Activated T-helper 1 cell treated with anti-CD3 and anti-CD28 coated beads, Interleukin-12 subunit alpha, Interleukin-12 subunit beta, Interleukin-2, Interleukin-4 antibody, amounts not matched to agents 30 ng/mL and 10 ng/mL and 1 ng/mL, durations not matched to agents 14 hours and 24 hours and 36 hours (primary cell): ENCODE measurements around the gene GRAMD1C. TPM values are rescaled to one million over a fixed set of nuclear protein-coding genes. Genes with fewer than 3 reads are reported as not detected.

Experiments used
- DNase-seq: peaks from one replicate; pipeline ENCODE4 v3.0.0; 2021; ENCODE audit warnings: low spot score
- H3K27ac Mint-ChIP-seq: one replicate; pipeline ENCODE4 v1.8.0; 2021; ENCODE audit warnings: mild to moderate bottlenecking, mixed read lengths
- H3K27me3 Mint-ChIP-seq: one replicate; pipeline ENCODE4 v1.8.0; 2022; ENCODE audit warnings: mild to moderate bottlenecking, moderate library complexity, mixed read lengths; ENCODE audit not compliant: insufficient read depth
- H3K36me3 Mint-ChIP-seq: one replicate; pipeline ENCODE4 v1.8.0; 2021; ENCODE audit warnings: low read depth, mixed read lengths
- H3K4me1 Mint-ChIP-seq: one replicate; pipeline ENCODE4 v1.8.0; 2021; ENCODE audit warnings: low read depth, mixed read lengths
- H3K4me3 Mint-ChIP-seq: one replicate; pipeline ENCODE4 v1.8.0; 2021; ENCODE audit warnings: mild to moderate bottlenecking, moderate library complexity, mixed read lengths
- H3K9me3 Mint-ChIP-seq: one replicate; pipeline ENCODE4 v1.8.0; 2021; ENCODE audit warnings: mixed read lengths
- intact Hi-C: fragments of 100-400 bp; cut with micrococcal nuclease; formaldehyde crosslinking; loops from one replicate; pipeline ENCODE4 v1.15.1; 2024
- total RNA-seq: library from RNA; stranded (reverse); gene quantifications from 2 replicates; pipeline ENCODE4 v1.2.3, GENCODE V29; 2022

Gene GRAMD1C
- total RNA-seq, 1 donor from 2014 or later: 0.05 TPM

DNA sequence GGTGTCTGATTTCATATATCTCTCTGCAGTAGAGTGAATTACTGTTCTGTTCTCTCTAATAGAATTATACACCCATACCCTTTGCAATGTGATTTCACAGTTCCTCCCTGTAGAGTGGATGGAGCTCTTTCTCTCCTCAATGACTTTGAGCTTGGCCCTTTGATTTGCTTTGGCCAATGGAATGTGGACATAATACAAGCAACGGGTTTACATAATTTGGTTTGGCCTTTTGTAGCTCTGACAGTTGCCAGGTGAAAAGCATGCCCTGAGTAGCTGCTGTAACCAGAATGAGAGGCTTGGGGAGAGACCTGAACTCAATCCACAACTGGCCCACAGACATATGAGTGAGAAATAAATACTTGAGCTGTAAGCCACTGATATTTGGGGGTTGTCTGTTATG is 141.3 kb downstream of the GRAMD1C start:
- Mint-ChIP-seq H3K27ac (no peak overlapping the region), H3K36me3 (no peaks in the 10 kb centered on the region), H3K4me1 (no peaks in the 10 kb centered on the region), H3K27me3 (no peaks in the 10 kb centered on the region), H3K4me3 (no peak overlapping the region), H3K9me3 (peaks cover 4% of the 10 kb centered on the region)
- DNase-seq: no peak
- intact Hi-C loops: no loop called here

DNA sequence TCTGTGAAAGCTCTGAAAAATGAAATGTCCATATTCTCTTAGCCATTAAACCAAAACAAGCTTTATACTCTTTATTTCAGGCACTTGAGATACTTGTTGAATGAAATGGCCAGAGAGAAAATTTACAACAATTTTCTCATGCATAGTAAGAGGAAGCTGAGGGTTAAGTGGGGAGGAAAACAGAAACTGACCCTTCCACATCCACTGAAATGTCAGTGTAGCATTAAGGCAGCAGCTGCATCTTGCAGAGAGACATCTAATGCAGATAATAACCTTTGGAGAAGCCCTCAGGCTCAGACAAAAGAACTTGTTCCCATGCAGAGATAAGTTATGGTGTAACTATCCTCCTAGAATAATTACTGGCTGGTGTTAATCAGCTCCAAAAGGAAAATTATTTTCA is 143.2 kb downstream of the GRAMD1C start:
- Mint-ChIP-seq H3K4me1 (no peaks in the 10 kb centered on the region), H3K9me3 (no peaks in the 10 kb centered on the region), H3K36me3 (peaks cover 1% of the 10 kb centered on the region), H3K4me3 (no peak overlapping the region), H3K27me3 (no peaks in the 10 kb centered on the region), H3K27ac (no peak overlapping the region)
- DNase-seq: no peak
- intact Hi-C loops: no loop called here

DNA sequence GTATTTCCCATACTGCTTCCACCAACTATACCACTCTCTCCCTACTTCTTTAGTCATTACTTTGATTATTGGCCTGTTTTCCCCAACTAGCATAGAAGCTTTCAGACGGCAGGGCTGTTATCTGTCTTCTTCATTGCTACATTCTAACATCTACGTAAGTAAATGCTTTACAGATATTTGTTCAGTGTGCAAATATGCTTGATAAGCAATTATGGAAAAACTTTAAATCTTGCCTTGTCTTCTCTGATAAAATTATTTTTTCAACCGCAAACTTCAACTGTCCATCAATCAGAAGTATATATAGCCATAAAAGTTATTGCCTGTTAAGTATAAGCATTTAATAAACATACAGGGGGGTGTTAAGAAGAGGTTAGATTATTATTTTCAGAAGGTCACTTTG is 145.0 kb downstream of the GRAMD1C start:
- no peak overlapping the region for H3K4me3 Mint-ChIP-seq
- no peaks in the 10 kb centered on the region for H3K9me3 Mint-ChIP-seq
- no peak overlapping the region for H3K27ac Mint-ChIP-seq
- DNase-seq: no peak
- no peaks in the 10 kb centered on the region for H3K27me3 Mint-ChIP-seq
- no peaks in the 10 kb centered on the region for H3K4me1 Mint-ChIP-seq
- intact Hi-C loops: no loop called here
- peaks cover 1% of the 10 kb centered on the region for H3K36me3 Mint-ChIP-seq

DNA sequence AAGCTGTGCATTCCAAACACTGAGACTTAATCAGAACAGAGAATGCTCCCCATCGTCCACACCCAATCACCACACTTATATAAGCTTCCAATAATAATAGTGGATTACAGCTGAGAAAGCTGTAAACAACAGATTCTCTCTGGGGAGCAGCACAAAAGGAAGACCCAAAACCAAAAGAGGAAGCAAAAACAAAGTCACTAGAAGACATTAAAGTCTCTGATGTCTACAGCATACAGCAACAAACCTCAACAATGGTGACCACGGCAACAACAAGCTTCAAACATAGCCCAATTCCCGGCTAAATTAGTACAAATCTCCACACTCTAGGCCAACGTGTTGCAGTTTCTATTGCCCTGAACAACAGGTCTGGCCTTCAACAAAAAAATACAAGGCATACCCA is 147.0 kb downstream of the GRAMD1C start:
- no peaks in the 10 kb centered on the region for H3K9me3 Mint-ChIP-seq
- intact Hi-C loops: no loop called here

More for the DNA sequence above, 147.0 kb downstream of the GRAMD1C start:
- Mint-ChIP-seq H3K27me3 (no peaks in the 10 kb centered on the region), H3K4me3 (no peak overlapping the region), H3K4me1 (no peaks in the 10 kb centered on the region), H3K27ac (no peak overlapping the region), H3K36me3 (peaks cover 1% of the 10 kb centered on the region)
- no peak for DNase-seq

Other genes starting within 250 kb of the GRAMD1C start
- 14.7 and 16.1 TPM in 2 replicates for gene USF3, start 142.1 kb upstream of the GRAMD1C start, total RNA-seq
- gene NAA50, start 92.5 kb upstream of the GRAMD1C start, total RNA-seq: 144 TPM in 2 replicates
- gene ATP6V1A, start 91.8 kb upstream of the GRAMD1C start, total RNA-seq: 39.1 and 40.0 TPM in 2 replicates
- gene ZDHHC23, start 109.2 kb downstream of the GRAMD1C start, total RNA-seq: 0.88 and 1.8 TPM in 2 replicates
- 1.1 and 2.1 TPM in 2 replicates for gene CCDC191, start 217.7 kb downstream of the GRAMD1C start, total RNA-seq
- 54.9 and 57.6 TPM in 2 replicates for gene QTRT2, start 217.9 kb downstream of the GRAMD1C start, total RNA-seq